Uterus (tissue), 2 donors: ENCODE results near the gene PXDC1.

Experiments
- POLR2A ChIP-seq, 2 donors: fragments of 450-650 bp; IDR thresholded peaks; one replicate each; pipeline ENCODE4 v1.6.1; 2016; ENCODE audit warnings: antibody characterized with exemption in 2 of 2, mild to moderate bottlenecking in 1 of 2, moderate library complexity in 1 of 2
- TF ChIP-seq, protein P1 (sequence below), 4 experiments: fragments of 200-600 bp in 2 of 4; fragments of 450-650 bp in 2 of 4; sonication (generic) in 2 of 4; IDR thresholded peaks; one replicate each; pipeline ENCODE4 v1.5.1; 2016 to 2019; ENCODE audit warnings: antibody characterized with exemption in 4 of 4, mild to moderate bottlenecking in 2 of 4, moderate library complexity in 1 of 4

DNA sequence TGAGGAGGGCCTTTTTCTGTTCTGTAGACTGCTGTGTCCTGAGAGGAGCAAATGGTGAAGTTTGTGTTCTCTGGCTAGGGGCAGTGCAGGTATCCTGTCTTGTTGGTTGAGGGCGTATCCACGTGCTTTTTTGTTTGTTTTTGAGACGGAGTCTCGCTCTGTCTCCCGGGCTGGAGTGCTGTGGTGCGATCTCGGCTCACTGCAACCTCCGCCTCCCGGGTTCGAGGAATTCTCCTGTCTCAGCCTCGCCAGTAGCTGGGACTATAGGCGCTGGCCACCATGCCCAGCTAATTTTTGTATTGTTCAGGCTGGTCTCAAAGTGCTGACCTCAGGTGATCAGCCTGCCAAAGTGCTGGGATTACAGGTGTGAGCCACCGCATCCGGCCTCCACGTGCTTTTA is 10.8 kb upstream of the PXDC1 start:
- TF ChIP-seq, protein P1, sequence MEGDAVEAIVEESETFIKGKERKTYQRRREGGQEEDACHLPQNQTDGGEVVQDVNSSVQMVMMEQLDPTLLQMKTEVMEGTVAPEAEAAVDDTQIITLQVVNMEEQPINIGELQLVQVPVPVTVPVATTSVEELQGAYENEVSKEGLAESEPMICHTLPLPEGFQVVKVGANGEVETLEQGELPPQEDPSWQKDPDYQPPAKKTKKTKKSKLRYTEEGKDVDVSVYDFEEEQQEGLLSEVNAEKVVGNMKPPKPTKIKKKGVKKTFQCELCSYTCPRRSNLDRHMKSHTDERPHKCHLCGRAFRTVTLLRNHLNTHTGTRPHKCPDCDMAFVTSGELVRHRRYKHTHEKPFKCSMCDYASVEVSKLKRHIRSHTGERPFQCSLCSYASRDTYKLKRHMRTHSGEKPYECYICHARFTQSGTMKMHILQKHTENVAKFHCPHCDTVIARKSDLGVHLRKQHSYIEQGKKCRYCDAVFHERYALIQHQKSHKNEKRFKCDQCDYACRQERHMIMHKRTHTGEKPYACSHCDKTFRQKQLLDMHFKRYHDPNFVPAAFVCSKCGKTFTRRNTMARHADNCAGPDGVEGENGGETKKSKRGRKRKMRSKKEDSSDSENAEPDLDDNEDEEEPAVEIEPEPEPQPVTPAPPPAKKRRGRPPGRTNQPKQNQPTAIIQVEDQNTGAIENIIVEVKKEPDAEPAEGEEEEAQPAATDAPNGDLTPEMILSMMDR (IDR thresholded peaks at IDR 0.05): no peak
- TF ChIP-seq POLR2A (IDR thresholded peaks at IDR 0.05): no peak
